ENCODE measurements around the gene PDCL2.

The PDCL2 gene

DNA sequence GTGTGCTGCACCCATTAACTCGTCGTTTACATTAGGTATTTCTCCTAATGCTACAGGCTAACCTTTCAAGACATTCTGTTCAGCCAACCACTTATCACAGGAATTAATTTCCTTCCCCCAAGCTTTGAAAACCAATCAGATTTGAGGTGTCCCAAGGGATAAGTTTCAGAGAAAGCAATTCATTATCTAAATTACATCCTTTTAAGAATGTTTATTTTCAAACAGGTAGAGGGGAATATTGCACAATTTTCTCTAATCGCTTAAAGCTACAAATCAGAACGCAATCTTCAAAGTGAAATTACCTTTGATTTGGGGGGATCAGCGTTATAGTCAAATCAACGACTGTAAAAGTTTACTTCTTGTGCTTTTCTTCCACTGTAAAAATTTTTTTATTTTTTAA is 46.9 kb downstream of the PDCL2 start:
- H3K4me3 ChIP-seq (ENCODE audit: low read depth, low read length), result peak overlapping the region; percentile 90
- DNase-seq (ENCODE audit: low read depth), result peak; percentile 43
- TF ChIP-seq POLR2A (IDR thresholded peaks at IDR 0.05; ENCODE audit: extremely low read depth, insufficient read length) (no peak), MYC (IDR thresholded peaks at IDR 0.05; ENCODE audit: low read depth, low read length) (no peak), CTCF (IDR thresholded peaks at IDR 0.05; ENCODE audit: low read depth, low read length) (no peak)
- TF ChIP-seq, protein P1, sequence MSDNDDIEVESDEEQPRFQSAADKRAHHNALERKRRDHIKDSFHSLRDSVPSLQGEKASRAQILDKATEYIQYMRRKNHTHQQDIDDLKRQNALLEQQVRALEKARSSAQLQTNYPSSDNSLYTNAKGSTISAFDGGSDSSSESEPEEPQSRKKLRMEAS (IDR thresholded peaks at IDR 0.05; ENCODE audit: low read depth, low read length), result no peak

DNA sequence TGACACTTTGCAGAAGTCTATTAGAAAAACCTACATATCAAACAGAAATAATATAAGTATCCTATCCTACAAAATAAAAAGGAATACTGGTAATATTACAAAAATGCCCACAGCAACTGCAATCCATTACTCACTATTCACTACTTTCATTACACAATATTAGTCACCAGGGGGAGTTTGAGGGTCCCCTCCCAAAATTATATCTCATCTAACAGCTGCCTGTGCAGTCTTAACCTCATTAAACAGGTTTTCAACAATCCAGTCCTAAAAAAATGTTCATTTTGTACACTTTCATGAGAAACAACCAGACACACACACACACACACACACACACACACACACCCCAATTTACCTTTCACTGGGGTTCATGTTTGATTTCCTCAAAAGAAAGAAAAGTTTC is 48.2 kb downstream of the PDCL2 start:
- peak; percentile 42 for DNase-seq (ENCODE audit: low read depth)
- H3K4me3 ChIP-seq (ENCODE audit: low read depth, low read length), result no peak overlapping the region
- TF ChIP-seq CTCF (IDR thresholded peaks at IDR 0.05; ENCODE audit: low read depth, low read length) (no peak), MYC (IDR thresholded peaks at IDR 0.05; ENCODE audit: low read depth, low read length) (no peak)
- TF ChIP-seq, protein P1 (IDR thresholded peaks at IDR 0.05; ENCODE audit: low read depth, low read length), result no peak

DNA sequence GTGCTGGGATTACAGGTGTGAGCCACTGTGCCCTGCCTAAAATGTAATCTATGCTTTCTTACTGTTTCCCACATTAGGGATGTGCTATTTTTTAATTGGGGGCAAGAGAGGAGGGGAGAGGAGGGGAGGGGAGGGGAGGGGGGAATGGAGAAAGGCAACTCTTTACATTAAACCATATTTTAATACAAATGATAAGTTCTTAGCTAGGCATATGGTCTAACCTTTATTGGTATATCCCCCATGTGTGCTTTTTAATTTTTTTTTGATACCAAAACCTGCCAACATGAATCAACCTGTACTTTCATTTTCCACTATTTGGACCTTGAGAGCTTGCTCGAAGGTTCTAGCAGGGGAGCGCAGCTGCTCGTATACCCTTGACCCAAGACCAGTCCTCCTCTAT is 51.8 kb downstream of the PDCL2 start:
- DNase-seq (ENCODE audit: low read depth), result no peak
- no peak overlapping the region for H3K4me3 ChIP-seq (ENCODE audit: low read depth, low read length)
- no peak for TF ChIP-seq MYC (IDR thresholded peaks at IDR 0.05; ENCODE audit: low read depth, low read length)
- no peak for TF ChIP-seq POLR2A (IDR thresholded peaks at IDR 0.05; ENCODE audit: extremely low read depth, insufficient read length)
- TF ChIP-seq, protein P1 (IDR thresholded peaks at IDR 0.05; ENCODE audit: low read depth, low read length), result no peak
- TF ChIP-seq CTCF (IDR thresholded peaks at IDR 0.05; ENCODE audit: low read depth, low read length), result no peak

GRCh38 chr4:55539658-55540057 is 52.4 kb downstream of the PDCL2 start:
- no peak overlapping the region for H3K4me3 ChIP-seq (ENCODE audit: low read depth, low read length)
- DNase-seq (ENCODE audit: low read depth), result no peak
- TF ChIP-seq POLR2A (IDR thresholded peaks at IDR 0.05; ENCODE audit: extremely low read depth, insufficient read length), result no peak
- TF ChIP-seq CTCF (IDR thresholded peaks at IDR 0.05; ENCODE audit: low read depth, low read length), result no peak
- TF ChIP-seq, protein P1 (IDR thresholded peaks at IDR 0.05; ENCODE audit: low read depth, low read length), result no peak
- TF ChIP-seq MYC (IDR thresholded peaks at IDR 0.05; ENCODE audit: low read depth, low read length), result no peak

DNA sequence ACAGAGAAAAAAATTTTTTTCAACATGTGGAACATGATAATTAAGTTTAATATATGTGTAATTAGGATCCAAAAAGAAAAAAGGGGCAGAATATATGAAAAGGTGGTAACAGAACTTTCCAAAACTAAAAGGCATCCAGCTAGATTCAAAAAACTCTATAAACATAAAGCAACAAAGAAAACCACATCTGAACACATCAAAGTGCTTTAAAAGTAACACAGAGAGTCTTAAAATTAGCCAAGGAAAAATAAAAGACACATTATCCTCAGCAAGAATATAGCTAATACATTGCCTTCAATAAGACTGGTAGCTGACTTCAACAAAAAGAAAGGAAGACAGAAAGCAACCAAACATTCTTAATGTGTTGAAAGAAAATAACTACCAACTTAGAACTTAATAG is 53.5 kb downstream of the PDCL2 start:
- DNase-seq (ENCODE audit: low read depth), result no peak
- no peak overlapping the region for H3K4me3 ChIP-seq (ENCODE audit: low read depth, low read length)
- TF ChIP-seq, protein P1 (IDR thresholded peaks at IDR 0.05; ENCODE audit: low read depth, low read length), result no peak
- TF ChIP-seq POLR2A (IDR thresholded peaks at IDR 0.05; ENCODE audit: extremely low read depth, insufficient read length) (no peak), MYC (IDR thresholded peaks at IDR 0.05; ENCODE audit: low read depth, low read length) (no peak), CTCF (IDR thresholded peaks at IDR 0.05; ENCODE audit: low read depth, low read length) (no peak)

GRCh38 chr4:55534306-55534705 is 57.7 kb downstream of the PDCL2 start:
- DNase-seq (ENCODE audit: low read depth), result no peak
- H3K4me3 ChIP-seq (ENCODE audit: low read depth, low read length), result no peak overlapping the region
- TF ChIP-seq, protein P1 (IDR thresholded peaks at IDR 0.05; ENCODE audit: low read depth, low read length), result no peak
- no peak for TF ChIP-seq MYC (IDR thresholded peaks at IDR 0.05; ENCODE audit: low read depth, low read length)
- no peak for TF ChIP-seq POLR2A (IDR thresholded peaks at IDR 0.05; ENCODE audit: extremely low read depth, insufficient read length)

Data from NB4 (cell line).